Mesendoderm (in vitro differentiated cells): ENCODE results near the gene KCNB1.

Experiments
- DNase-seq: peaks from one replicate; pipeline ENCODE4 v3.0.0; 2013
- H2AK5ac ChIP-seq: 2 replicates; pipeline ENCODE4 v1.6.1; 2013; ENCODE audit warnings: low read length, inconsistent platforms
- H2BK120ac ChIP-seq: 2 replicates; pipeline ENCODE4 v1.6.1; 2013; ENCODE audit warnings: low read depth, mild to moderate bottlenecking, low read length, moderate library complexity, mixed read lengths
- H2BK15ac ChIP-seq: replicated peaks from 2 replicates; pipeline ENCODE4 v1.6.1; 2013; ENCODE audit warnings: low read depth, mild to moderate bottlenecking, moderate library complexity
- H2BK5ac ChIP-seq: 2 replicates; pipeline ENCODE4 v1.6.1; 2013; ENCODE audit warnings: low read length, inconsistent platforms
- H3K18ac ChIP-seq: 2 replicates; pipeline ENCODE4 v1.6.1; 2013; ENCODE audit warnings: mild to moderate bottlenecking, low read length, mixed read lengths
- H3K23ac ChIP-seq: one replicate; pipeline ENCODE4 v1.6.1; 2013; ENCODE audit warnings: low read length
- H3K27ac ChIP-seq: 2 replicates; pipeline ENCODE4 v1.5.1; 2013; ENCODE audit warnings: low read depth, mild to moderate bottlenecking, inconsistent platforms, low read length, moderate library complexity
- H3K27me3 ChIP-seq: 2 replicates; pipeline ENCODE4 v1.6.1; 2013; ENCODE audit warnings: low read length, control low read depth, mild to moderate bottlenecking, inconsistent platforms; ENCODE audit not compliant: insufficient read depth, poor library complexity
- H3K36me3 ChIP-seq: 2 replicates; pipeline ENCODE4 v1.6.1; 2013; ENCODE audit warnings: low read length, inconsistent platforms; ENCODE audit not compliant: control insufficient read depth, insufficient read depth
- H3K4ac ChIP-seq: one replicate; pipeline ENCODE4 v1.6.1; 2013; ENCODE audit warnings: low read depth, mild to moderate bottlenecking, low read length, moderate library complexity
- H3K4me1 ChIP-seq: 2 replicates; pipeline ENCODE4 v1.6.1; 2013; ENCODE audit warnings: low read depth, low read length, inconsistent platforms; ENCODE audit not compliant: control insufficient read depth
- H3K4me2 ChIP-seq: 2 replicates; pipeline ENCODE4 v1.6.1; 2013; ENCODE audit warnings: low read length
- H3K4me3 ChIP-seq: 2 replicates; pipeline ENCODE4 v1.5.1; 2013; ENCODE audit warnings: mild to moderate bottlenecking, low read length
- H3K56ac ChIP-seq: one replicate; pipeline ENCODE4 v1.6.1; 2013; ENCODE audit warnings: low read length
- H3K79me1 ChIP-seq: 2 replicates; pipeline ENCODE4 v1.6.1; 2013; ENCODE audit warnings: low read length, inconsistent platforms
- H3K79me2 ChIP-seq: 2 replicates; pipeline ENCODE4 v1.6.1; 2013; ENCODE audit warnings: mild to moderate bottlenecking, low read length; ENCODE audit not compliant: control insufficient read depth, insufficient read depth
- H3K9ac ChIP-seq: 2 replicates; pipeline ENCODE4 v1.6.1; 2013; ENCODE audit warnings: low read length, inconsistent platforms
- H4K5ac ChIP-seq: one replicate; pipeline ENCODE4 v1.6.1; 2013; ENCODE audit warnings: low read length
- H4K8ac ChIP-seq: one replicate; pipeline ENCODE4 v1.6.1; 2013; ENCODE audit warnings: low read depth, mild to moderate bottlenecking, control low read depth, low read length, moderate library complexity
- WGBS: extraction: QIAGEN DNeasy Blood & Tissue Kit; methylation state at CpG from one replicate; pipeline ENCODE4 v1.1.7; 2013; ENCODE audit warnings: low lambda C conversion rate, missing lambda C conversion rate; ENCODE audit not compliant: insufficient coverage; ENCODE audit errors: extremely low coverage; 5-methylcytosine and 5-hydroxymethylcytosine counted together

KCNB1 gene

DNA sequence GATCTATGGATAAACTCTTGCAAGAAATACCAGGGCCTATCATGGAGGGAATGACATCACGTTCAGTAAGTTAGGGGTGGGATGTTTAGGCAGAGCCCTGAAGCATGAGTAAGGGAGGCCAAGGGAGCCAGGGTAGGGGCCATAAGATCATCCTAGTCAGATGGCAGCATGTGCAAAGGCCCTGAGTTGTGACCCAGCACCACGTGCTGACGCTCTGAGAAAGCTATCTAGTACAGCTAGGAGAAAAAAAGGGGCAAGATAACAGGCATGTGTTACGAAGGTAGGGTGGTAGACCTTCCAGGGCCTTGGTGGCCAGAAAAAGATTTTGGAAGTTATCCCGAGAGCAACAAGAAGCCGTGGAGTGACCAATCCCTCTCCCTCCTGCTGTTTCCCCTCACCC lies 22.3 kb downstream of the KCNB1 start:
- Histone ChIP-seq H3K79me1 (no peaks in the 10 kb centered on the region), H3K27ac (no peak overlapping the region), H3K79me2 (no peaks in the 10 kb centered on the region), H3K4me3 (no peak overlapping the region), H3K9ac (no peak overlapping the region), H2BK15ac (no peak overlapping the region), H3K36me3 (no peaks in the 10 kb centered on the region), H2BK5ac (no peak overlapping the region), H4K5ac (no peak overlapping the region), H3K56ac (no peak overlapping the region), H3K27me3 (no peaks in the 10 kb centered on the region), H3K23ac (no peak overlapping the region), H2AK5ac (no peak overlapping the region), H3K18ac (no peak overlapping the region), H4K8ac (no peak overlapping the region), H2BK120ac (no peak overlapping the region), H3K4me1 (peaks cover 2% of the 10 kb centered on the region), H3K4ac (no peak overlapping the region), H3K4me2 (no peak overlapping the region)
- no peak for DNase-seq
- WGBS = no CpG with 5 or more reads among the region's 6 CpGs

GRCh38 chr20:49459684-49460083 lies 22.8 kb downstream of the KCNB1 start:
- no peaks in the 10 kb centered on the region for H3K79me1 ChIP-seq

GRCh38 chr20:49457444-49457843 lies 25.0 kb downstream of the KCNB1 start:
- DNase-seq = peak; percentile 51
- H3K56ac ChIP-seq = no peak overlapping the region
- H3K79me1 ChIP-seq = no peaks in the 10 kb centered on the region
- H2BK120ac ChIP-seq = no peak overlapping the region
- H3K4ac ChIP-seq = no peak overlapping the region
- H3K27me3 ChIP-seq = no peaks in the 10 kb centered on the region
- no peak overlapping the region for H3K9ac ChIP-seq
- H3K4me3 ChIP-seq = no peak overlapping the region
- H3K27ac ChIP-seq = no peak overlapping the region
- no CpG with 5 or more reads among the region's 1 CpG for WGBS
- no peak overlapping the region for H2BK5ac ChIP-seq
- H3K23ac ChIP-seq = no peak overlapping the region
- H4K8ac ChIP-seq = no peak overlapping the region
- H2BK15ac ChIP-seq = no peak overlapping the region
- H2AK5ac ChIP-seq = no peak overlapping the region
- H4K5ac ChIP-seq = no peak overlapping the region
- peaks cover 2% of the 10 kb centered on the region for H3K4me1 ChIP-seq
- no peaks in the 10 kb centered on the region for H3K36me3 ChIP-seq
- H3K18ac ChIP-seq = no peak overlapping the region
- H3K4me2 ChIP-seq = no peak overlapping the region
- H3K79me2 ChIP-seq = no peaks in the 10 kb centered on the region

More at GRCh38 chr20:49459684-49460083, 22.8 kb downstream of the KCNB1 start:
- Histone ChIP-seq H3K79me2 (no peaks in the 10 kb centered on the region), H4K5ac (no peak overlapping the region), H3K9ac (no peak overlapping the region), H3K27ac (no peak overlapping the region), H2BK5ac (no peak overlapping the region), H2BK120ac (no peak overlapping the region), H3K4me2 (no peak overlapping the region), H2AK5ac (no peak overlapping the region), H3K4ac (no peak overlapping the region), H3K4me1 (peaks cover 2% of the 10 kb centered on the region), H3K36me3 (no peaks in the 10 kb centered on the region), H3K23ac (no peak overlapping the region), H3K27me3 (no peaks in the 10 kb centered on the region), H3K18ac (no peak overlapping the region), H3K4me3 (no peak overlapping the region), H4K8ac (no peak overlapping the region), H2BK15ac (no peak overlapping the region), H3K56ac (no peak overlapping the region)
- WGBS = no CpG with 5 or more reads among the region's 6 CpGs
- no peak for DNase-seq

DNA sequence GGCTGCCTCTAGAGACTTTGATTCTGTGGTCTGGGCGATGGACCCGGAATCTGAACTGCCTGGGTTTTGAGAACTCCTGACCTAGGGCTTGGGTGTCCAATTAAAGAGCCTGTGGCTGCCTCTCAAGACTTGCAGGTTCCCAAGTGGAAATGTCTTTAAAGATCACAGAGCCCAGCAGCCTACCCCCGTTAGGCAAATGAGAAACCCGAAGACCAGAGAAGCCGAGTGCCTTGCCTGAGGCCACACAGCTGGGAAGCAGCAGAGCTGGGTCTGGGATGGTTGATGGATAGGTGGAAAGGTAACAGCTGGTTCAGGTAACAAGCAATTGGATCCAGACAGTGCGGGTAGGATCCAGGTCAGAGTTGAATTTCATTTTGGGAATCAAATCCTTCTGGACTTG lies 25.8 kb downstream of the KCNB1 start:
- no peak overlapping the region for H2BK120ac ChIP-seq
- H2BK5ac ChIP-seq = no peak overlapping the region
- H3K4me1 ChIP-seq = peaks cover 2% of the 10 kb centered on the region
- no peaks in the 10 kb centered on the region for H3K79me2 ChIP-seq
- no peak overlapping the region for H2AK5ac ChIP-seq
- no peak overlapping the region for H4K5ac ChIP-seq
- no peak overlapping the region for H3K56ac ChIP-seq
- H3K18ac ChIP-seq = no peak overlapping the region
- H4K8ac ChIP-seq = no peak overlapping the region
- no peak overlapping the region for H3K4me2 ChIP-seq
- no peak overlapping the region for H3K23ac ChIP-seq
- H3K27me3 ChIP-seq = no peaks in the 10 kb centered on the region
- H3K9ac ChIP-seq = no peak overlapping the region
- no peaks in the 10 kb centered on the region for H3K79me1 ChIP-seq
- no peak overlapping the region for H3K4ac ChIP-seq
- H2BK15ac ChIP-seq = no peak overlapping the region
- no peak overlapping the region for H3K4me3 ChIP-seq
- no peak for DNase-seq
- WGBS = no CpG with 5 or more reads among the region's 6 CpGs
- H3K36me3 ChIP-seq = no peaks in the 10 kb centered on the region
- no peak overlapping the region for H3K27ac ChIP-seq

DNA sequence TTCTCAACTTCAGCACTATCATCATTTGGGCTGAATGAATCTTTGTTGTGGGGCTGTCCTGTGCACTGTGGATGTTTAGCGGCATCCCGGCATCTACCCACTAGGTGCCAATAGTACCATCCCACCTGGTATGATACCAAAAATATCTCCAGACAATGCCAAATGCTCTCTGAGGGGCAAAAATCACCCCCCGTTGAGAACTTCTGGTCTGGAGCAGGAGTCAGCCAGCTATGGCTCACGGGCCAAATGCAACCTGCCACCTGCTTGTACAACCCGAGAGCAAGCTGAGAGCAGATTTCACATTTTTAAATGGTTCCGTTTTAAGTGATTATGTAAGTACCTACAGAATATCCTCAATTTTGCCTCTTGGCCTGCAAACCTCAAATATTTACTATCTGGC lies 26.8 kb downstream of the KCNB1 start:
- no CpG with 5 or more reads among the region's 6 CpGs for WGBS
- no peaks in the 10 kb centered on the region for H3K27me3 ChIP-seq
- no peak overlapping the region for H3K4me2 ChIP-seq

GRCh38 chr20:49452011-49452482 lies 30.4 kb downstream of the KCNB1 start:
- no peak for DNase-seq
- H3K79me1 ChIP-seq = no peaks in the 10 kb centered on the region
- H3K27me3 ChIP-seq = no peaks in the 10 kb centered on the region
- H2BK120ac ChIP-seq = no peak overlapping the region
- H3K9ac ChIP-seq = no peak overlapping the region
- no peak overlapping the region for H3K4me2 ChIP-seq
- no peak overlapping the region for H4K5ac ChIP-seq
- no peaks in the 10 kb centered on the region for H3K79me2 ChIP-seq
- no peak overlapping the region for H2BK15ac ChIP-seq
- WGBS = no CpG with 5 or more reads among the region's 9 CpGs
- no peak overlapping the region for H3K56ac ChIP-seq
- no peak overlapping the region for H3K18ac ChIP-seq
- H3K36me3 ChIP-seq = no peaks in the 10 kb centered on the region
- H2BK5ac ChIP-seq = no peak overlapping the region
- no peak overlapping the region for H4K8ac ChIP-seq
- H3K23ac ChIP-seq = no peak overlapping the region
- no peak overlapping the region for H3K4me3 ChIP-seq
- no peak overlapping the region for H2AK5ac ChIP-seq
- H3K27ac ChIP-seq = no peak overlapping the region
- H3K4me1 ChIP-seq = peaks cover 6% of the 10 kb centered on the region
- H3K4ac ChIP-seq = no peak overlapping the region

More for the DNA sequence above, 26.8 kb downstream of the KCNB1 start:
- peaks cover 2% of the 10 kb centered on the region for H3K4me1 ChIP-seq
- no peak overlapping the region for H3K9ac ChIP-seq
- no peak overlapping the region for H3K4me3 ChIP-seq
- H2BK5ac ChIP-seq = no peak overlapping the region
- no peak overlapping the region for H3K4ac ChIP-seq
- H3K36me3 ChIP-seq = no peaks in the 10 kb centered on the region
- no peak for DNase-seq
- no peak overlapping the region for H2BK120ac ChIP-seq
- no peak overlapping the region for H3K23ac ChIP-seq
- H3K18ac ChIP-seq = no peak overlapping the region
- H3K79me2 ChIP-seq = no peaks in the 10 kb centered on the region
- H4K5ac ChIP-seq = no peak overlapping the region
- no peak overlapping the region for H2AK5ac ChIP-seq
- no peak overlapping the region for H2BK15ac ChIP-seq
- no peak overlapping the region for H3K27ac ChIP-seq
- no peaks in the 10 kb centered on the region for H3K79me1 ChIP-seq
- H4K8ac ChIP-seq = no peak overlapping the region
- no peak overlapping the region for H3K56ac ChIP-seq
